NCI-H2107 treated with DMSO at 0.1 percent for 48 hours (cell line): ENCODE measurements around the gene PPP4R1.

Experiments
- DNase-seq: peaks from one replicate; lab custom pipeline; 2025; ENCODE audit not compliant: unreplicated experiment; lab: John Stamatoyannopoulos, UW

Gene PPP4R1

DNA sequence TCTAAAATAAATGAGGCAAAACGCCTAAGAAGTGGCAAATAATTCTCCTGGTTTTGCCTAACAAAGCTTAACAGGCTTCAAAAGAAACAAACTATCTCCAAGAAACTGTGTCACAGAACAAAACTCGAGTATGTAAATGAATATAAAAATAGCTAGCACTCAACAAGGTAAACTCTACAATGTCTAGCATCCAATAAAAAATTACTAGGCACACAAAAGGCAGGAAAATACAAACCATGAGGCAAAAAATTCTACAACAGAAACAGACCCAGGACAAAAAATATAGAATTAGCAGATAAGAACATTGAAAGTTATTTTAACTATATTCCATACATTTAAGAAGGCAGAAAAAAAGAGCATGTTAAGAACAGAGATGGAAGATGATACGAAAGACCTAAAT is 16.8 kb downstream of the PPP4R1 start:
- DNase-seq = no peak

DNA sequence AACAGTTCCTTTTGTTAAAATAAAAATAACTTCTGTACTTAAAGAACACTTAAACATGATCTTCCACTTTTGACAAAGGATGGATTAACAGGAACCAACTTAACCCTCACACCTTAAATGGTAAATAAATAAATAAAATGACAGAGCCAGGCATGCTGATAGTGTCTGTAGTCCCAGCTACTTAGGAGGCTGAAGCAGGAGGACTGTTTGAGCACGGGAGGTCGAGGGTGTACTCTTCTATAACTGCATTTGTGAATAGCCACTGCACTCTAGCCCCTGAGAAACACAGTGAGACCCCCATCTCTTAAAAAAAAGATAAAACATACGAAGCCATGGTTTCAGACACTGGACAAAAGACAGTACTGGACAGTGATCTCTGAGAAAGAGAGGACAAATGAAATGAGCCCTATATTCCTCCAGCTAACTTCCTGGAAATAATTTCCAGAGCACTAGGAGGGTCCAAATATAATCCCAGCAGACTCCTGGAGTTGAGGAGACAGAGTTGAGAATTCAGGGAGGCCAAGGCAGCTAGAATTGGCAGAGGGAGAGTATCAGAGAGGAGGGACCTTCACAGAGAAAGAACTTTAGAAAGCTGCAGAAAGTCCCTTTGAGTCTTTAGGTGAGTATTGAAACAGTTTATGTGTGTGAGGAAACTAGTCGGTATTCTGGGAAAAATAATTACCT is 17.4 kb downstream of the PPP4R1 start:
- no peak for DNase-seq

GRCh38 chr18:9596226-9596625 is 18.1 kb downstream of the PPP4R1 start:
- DNase-seq = no peak

- DNase-seq = no peak
These were observed 19.3 kb downstream of the PPP4R1 start for GRCh38 chr18:9594823-9595596.

DNA sequence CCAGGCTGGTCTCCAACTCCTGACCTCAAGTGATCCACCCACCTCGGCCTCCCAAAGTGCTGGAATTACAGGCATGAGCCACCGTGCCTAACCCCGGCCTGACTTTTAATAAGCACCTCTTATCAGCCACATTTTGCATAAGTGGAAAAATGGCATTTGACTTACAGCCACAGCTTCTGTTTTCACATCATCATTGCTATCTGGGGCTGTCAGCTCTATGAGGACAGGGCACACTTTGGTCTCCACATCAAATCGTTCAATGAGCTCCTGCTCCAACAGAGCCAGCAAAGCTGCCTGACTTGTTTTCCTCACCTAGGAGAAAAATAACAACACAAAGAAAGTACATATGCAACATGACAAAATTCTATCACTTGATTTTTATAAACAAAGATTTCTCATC is 26.4 kb downstream of the PPP4R1 start:
- DNase-seq = no peak

GRCh38 chr18:9586814-9587213 is 27.5 kb downstream of the PPP4R1 start:
- no peak for DNase-seq

GRCh38 chr18:9581667-9582066 is 32.7 kb downstream of the PPP4R1 start:
- no peak for DNase-seq

GRCh38 chr18:9578306-9578705 is 36.1 kb downstream of the PPP4R1 start:
- no peak for DNase-seq

DNA sequence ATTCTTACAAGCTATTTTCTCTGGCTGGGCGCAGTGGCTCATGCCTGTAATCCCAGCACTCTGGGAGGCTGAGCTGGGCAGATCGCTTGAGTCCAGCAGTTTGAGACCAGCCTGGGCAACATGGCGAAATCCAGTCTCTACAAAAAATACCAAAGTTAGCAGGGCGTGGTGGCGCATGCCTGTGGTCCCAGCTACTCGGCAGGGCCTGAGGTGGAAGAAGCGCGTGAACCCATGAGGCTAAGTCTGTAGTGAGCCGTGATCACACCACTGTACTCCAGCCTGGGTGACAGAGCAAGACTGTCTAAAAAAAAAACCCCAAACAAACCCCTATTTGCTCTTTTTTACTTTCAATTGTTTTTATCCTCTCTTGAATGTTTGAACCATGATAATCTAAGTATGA is 37.0 kb downstream of the PPP4R1 start:
- no peak for DNase-seq

GRCh38 chr18:9575558-9575957 is 38.8 kb downstream of the PPP4R1 start:
- DNase-seq = no peak

DNA sequence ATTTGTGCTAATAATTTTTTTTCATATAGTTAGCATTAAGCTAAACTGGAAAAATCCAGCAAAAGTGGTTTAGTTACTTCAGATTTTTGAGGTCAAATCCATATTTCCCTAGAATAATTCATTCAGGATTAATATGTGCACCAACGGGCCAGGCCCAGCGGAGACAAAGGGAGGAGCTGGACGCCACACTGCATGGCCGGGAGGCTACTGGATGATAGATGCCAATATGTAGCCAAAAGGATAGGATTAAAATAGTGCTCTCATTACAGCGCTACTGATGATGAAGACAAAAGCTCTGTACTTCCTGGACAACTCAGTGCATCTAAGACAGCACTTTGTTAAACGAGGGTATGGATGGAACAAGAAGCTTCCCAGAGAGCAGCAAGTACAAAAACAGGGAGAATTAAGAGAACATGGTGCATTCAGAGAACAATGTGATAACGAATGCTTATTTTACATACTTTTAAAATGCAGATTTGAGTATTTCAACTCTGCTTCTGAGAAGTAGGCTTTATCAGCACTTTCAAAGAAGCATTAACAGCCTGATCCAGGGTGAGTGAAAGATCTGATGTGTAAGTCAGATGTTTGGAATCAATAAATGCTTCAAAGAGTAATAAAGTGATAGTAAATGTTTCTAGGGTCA is 39.8 kb downstream of the PPP4R1 start:
- no peak for DNase-seq

DNA sequence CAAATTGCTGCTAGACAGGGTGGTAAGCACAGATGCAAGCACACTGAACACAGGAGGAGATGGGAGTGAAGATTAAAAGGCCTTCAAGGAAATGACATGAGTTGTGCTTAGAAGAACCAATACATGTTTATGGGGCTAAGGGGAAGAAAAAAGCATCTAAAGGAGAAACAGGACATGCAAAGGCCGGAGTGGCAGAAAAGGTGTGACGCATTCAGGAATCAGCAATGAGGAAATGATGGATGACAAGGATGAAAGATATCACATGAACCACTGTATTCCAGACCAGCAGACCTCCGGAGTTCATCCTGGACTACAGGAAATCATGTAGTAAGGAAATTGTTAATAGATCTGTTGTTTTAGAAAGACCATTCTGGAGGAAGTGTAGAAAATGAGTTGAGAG is 42.8 kb downstream of the PPP4R1 start:
- DNase-seq = no peak

GRCh38 chr18:9570255-9570654 is 44.1 kb downstream of the PPP4R1 start:
- no peak for DNase-seq

- DNase-seq = no peak
These were observed 45.2 kb downstream of the PPP4R1 start for GRCh38 chr18:9569178-9569577.

- DNase-seq = no peak
These were observed 46.2 kb downstream of the PPP4R1 start for GRCh38 chr18:9568186-9568585.

GRCh38 chr18:9565407-9565806 is 49.0 kb downstream of the PPP4R1 start:
- DNase-seq = no peak

GRCh38 chr18:9563331-9563730 is 51.0 kb downstream of the PPP4R1 start:
- no peak for DNase-seq

DNA sequence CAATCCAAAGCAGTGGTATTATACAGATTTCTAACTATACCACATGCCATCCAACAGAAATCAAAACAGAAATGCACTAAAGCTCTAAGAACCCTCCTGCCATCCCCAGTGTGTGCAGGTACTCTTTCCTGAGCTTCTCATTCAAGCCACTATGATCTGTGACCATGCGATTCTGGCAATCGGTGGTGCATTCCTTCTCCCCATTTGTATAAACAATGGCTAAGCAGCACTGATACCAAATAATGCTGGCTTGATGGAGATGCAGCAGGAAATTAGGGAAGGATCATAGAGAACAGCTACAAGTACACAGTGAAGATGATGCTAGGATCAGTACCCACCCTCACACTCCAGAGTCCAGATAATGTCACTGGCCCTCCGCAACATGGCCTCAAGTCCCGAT is 51.8 kb downstream of the PPP4R1 start:
- no peak for DNase-seq

- DNase-seq = no peak
These were observed 52.6 kb downstream of the PPP4R1 start for GRCh38 chr18:9561759-9562158.

- DNase-seq = no peak
These were observed 55.1 kb downstream of the PPP4R1 start for GRCh38 chr18:9559253-9559652.

- DNase-seq = no peak
These were observed 55.8 kb downstream of the PPP4R1 start for GRCh38 chr18:9558387-9559064.
